Smooth muscle cell (in vitro differentiated cells): Measurements from ENCODE around the gene PCDHB12. TPM values are rescaled to one million over a fixed set of nuclear protein-coding genes. Genes with fewer than 3 reads are reported as not detected.

ENCODE experiments used
- DNase-seq: peaks from one replicate; lab custom pipeline; 2025; ENCODE audit not compliant: unreplicated experiment; lab: John Stamatoyannopoulos, UW
- H2AFZ ChIP-seq: fragments of 200-600 bp; sonication (generic); 2 replicates; pipeline ENCODE4 v1.6.0; 2016; ENCODE audit warnings: antibody characterized with exemption, low read depth, mild to moderate bottlenecking
- H3F3A ChIP-seq: fragments of 200-600 bp; sonication (generic); 2 replicates; pipeline ENCODE4 v1.6.0; 2017; ENCODE audit warnings: antibody characterized with exemption, low read depth
- H3K27ac ChIP-seq: fragments of 200-600 bp; sonication (generic); 2 replicates; pipeline ENCODE4 v1.5.1; 2016; ENCODE audit warnings: low read depth, mild to moderate bottlenecking
- H3K27me3 ChIP-seq: fragments of 200-600 bp; sonication (generic); 2 replicates; pipeline ENCODE4 v1.6.1; 2016; ENCODE audit warnings: low read depth, mild to moderate bottlenecking
- H3K36me3 ChIP-seq: fragments of 200-600 bp; sonication (generic); 2 replicates; pipeline ENCODE4 v1.5.1; 2016; ENCODE audit warnings: low read depth
- H3K4me1 ChIP-seq: fragments of 200-600 bp; sonication (generic); 2 replicates; pipeline ENCODE4 v1.5.1; 2016; ENCODE audit warnings: low read depth
- H3K4me2 ChIP-seq: fragments of 200-600 bp; sonication (generic); 2 replicates; pipeline ENCODE4 v1.6.0; 2016; ENCODE audit warnings: mild to moderate bottlenecking
- H3K4me3 ChIP-seq: fragments of 200-600 bp; sonication (generic); 2 replicates; pipeline ENCODE4 v1.5.1; 2016; ENCODE audit warnings: mild to moderate bottlenecking
- H3K79me2 ChIP-seq: fragments of 200-600 bp; sonication (generic); 2 replicates; pipeline ENCODE4 v1.6.0; 2016; ENCODE audit warnings: low read depth, mild to moderate bottlenecking
- H3K9ac ChIP-seq: fragments of 200-600 bp; sonication (generic); 2 replicates; pipeline ENCODE4 v1.6.0; 2016; ENCODE audit warnings: low read depth
- H3K9me3 ChIP-seq: fragments of 200-600 bp; sonication (generic); replicated peaks from 2 replicates; pipeline ENCODE4 v1.5.1; 2016; ENCODE audit warnings: low read depth
- H4K20me1 ChIP-seq: fragments of 200-600 bp; sonication (generic); 2 replicates; pipeline ENCODE4 v1.6.0; 2016; ENCODE audit warnings: low read depth
- whole genome bisulfite sequencing: methylation state at CpG from one replicate; pipeline ENCODE4 v1.1.7; 2016; ENCODE audit warnings: low lambda C conversion rate; 5-methylcytosine and 5-hydroxymethylcytosine counted together
- polyA plus RNA-seq: library from polyadenylated mRNA; unstranded; fragments of >200 nt; fragmentation: Nextera tagmentation; extraction: Ambion mirVana; gene quantifications from 2 replicates; pipeline ENCODE4 v1.2.1, GENCODE V29; 2016
- total RNA-seq: library from RNA; depleted of rRNA; stranded (reverse); fragments of >200 nt; gene quantifications from 2 replicates; pipeline ENCODE4 v1.2.3, GENCODE V29; 2014
- TF ChIP-seq, protein P1 (sequence below): fragments of 200-600 bp; sonication (generic); IDR thresholded peaks from 2 replicates; pipeline ENCODE4 v1.5.1; 2017; ENCODE audit warnings: borderline replicate concordance, mild to moderate bottlenecking, antibody characterized with exemption; ENCODE audit not compliant: insufficient read depth, poor library complexity, severe bottlenecking

PCDHB12 gene
- total and polyA plus RNA-seq, 2 experiments from 2014 or later = 1.0 to 3.6 TPM

DNA sequence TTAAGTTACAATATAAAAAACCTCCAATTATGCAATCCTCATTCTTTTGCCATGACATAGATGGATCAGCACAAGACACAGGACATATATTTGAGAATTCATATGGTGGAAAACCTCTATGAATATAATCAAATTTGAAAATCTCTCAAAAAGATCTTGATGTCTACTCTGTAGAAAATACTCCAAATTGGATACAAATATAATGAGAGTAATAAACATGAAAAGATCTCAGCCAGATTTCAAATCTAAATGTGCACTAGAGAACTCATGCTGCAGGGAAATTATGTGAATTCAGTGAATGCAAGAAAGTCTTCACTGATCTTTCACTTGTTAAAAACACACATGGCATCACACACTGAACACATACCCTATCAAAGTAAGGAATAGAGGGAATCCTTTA is 50.4 kb downstream of the PCDHB12 start:
- Histone ChIP-seq H3K9ac (no peak overlapping the region), H3K79me2 (no peaks in the 10 kb centered on the region), H3K27me3 (no peaks in the 10 kb centered on the region), H3K4me1 (no peaks in the 10 kb centered on the region), H3F3A (no peaks in the 10 kb centered on the region), H3K4me3 (no peak overlapping the region), H4K20me1 (no peaks in the 10 kb centered on the region), H3K27ac (no peak overlapping the region), H3K9me3 (peaks cover 80% of the 10 kb centered on the region), H3K36me3 (peaks cover 19% of the 10 kb centered on the region), H2AFZ (no peak overlapping the region), H3K4me2 (no peak overlapping the region)
- no peak for DNase-seq
- TF ChIP-seq, protein P1, sequence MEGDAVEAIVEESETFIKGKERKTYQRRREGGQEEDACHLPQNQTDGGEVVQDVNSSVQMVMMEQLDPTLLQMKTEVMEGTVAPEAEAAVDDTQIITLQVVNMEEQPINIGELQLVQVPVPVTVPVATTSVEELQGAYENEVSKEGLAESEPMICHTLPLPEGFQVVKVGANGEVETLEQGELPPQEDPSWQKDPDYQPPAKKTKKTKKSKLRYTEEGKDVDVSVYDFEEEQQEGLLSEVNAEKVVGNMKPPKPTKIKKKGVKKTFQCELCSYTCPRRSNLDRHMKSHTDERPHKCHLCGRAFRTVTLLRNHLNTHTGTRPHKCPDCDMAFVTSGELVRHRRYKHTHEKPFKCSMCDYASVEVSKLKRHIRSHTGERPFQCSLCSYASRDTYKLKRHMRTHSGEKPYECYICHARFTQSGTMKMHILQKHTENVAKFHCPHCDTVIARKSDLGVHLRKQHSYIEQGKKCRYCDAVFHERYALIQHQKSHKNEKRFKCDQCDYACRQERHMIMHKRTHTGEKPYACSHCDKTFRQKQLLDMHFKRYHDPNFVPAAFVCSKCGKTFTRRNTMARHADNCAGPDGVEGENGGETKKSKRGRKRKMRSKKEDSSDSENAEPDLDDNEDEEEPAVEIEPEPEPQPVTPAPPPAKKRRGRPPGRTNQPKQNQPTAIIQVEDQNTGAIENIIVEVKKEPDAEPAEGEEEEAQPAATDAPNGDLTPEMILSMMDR = no peak

DNA sequence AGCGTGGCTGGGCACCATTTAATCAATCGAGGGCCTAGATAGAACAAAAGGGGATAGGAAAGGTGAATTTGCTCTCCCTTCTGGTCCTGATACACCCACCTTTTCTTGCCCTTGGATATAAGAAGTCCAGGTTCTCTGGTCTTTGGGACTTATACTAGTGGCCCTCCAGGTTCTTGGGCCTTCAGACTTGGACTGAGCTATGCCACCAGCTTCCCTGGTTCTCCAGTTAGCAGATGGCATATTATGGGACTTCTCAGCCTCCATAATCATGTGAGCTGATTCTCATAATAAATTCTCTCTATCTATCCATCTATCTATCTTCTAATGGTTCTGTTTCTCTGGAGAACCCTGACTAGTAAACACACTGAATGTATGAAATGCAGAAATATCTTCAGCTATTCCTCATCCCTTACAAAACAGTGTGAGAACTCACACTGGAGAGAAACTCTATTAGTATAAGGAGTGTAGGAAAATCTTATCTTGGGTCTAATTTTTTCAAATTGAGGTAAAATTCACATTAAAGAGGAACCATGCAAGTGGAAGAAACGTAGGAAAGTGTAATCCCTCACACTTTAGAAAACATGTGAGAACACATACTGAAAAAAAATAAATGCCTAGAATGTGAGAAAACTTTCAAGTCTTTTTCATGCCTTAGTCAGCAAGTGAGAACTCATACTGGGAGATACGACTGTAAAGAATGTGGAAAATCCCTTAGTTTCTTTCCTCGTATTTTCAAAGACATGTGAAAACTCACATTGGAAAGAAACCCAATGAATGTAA is 52.1 kb downstream of the PCDHB12 start:
- Histone ChIP-seq H2AFZ (no peak overlapping the region), H3K9ac (no peak overlapping the region), H3K9me3 (peaks cover 88% of the 10 kb centered on the region), H3K4me3 (no peak overlapping the region), H3K27me3 (no peaks in the 10 kb centered on the region), H3K4me1 (no peaks in the 10 kb centered on the region), H3F3A (no peaks in the 10 kb centered on the region), H3K36me3 (peaks cover 12% of the 10 kb centered on the region), H4K20me1 (no peaks in the 10 kb centered on the region), H3K79me2 (no peaks in the 10 kb centered on the region), H3K4me2 (no peak overlapping the region), H3K27ac (no peak overlapping the region)
- TF ChIP-seq, protein P1 = no peak
- 71% methylated on average over 5 of the region's 5 CpGs for WGBS
- no peak for DNase-seq

DNA sequence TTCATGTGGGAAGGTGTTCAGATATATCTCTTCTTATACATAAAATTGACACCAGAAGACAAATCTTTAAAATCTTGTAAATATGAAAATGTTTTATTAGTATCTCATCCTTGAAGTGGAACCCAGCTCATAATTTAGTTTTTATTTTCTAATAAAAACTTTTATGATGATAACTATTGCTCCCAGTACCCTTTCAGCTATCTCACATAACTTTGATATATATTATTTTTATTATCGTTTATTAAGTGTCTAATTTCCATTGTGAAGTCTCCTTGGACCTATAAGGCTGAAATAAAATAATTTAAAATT is 52.7 kb downstream of the PCDHB12 start:
- no peaks in the 10 kb centered on the region for H3K79me2 ChIP-seq
- no peak overlapping the region for H3K4me3 ChIP-seq
- H3K4me2 ChIP-seq = no peak overlapping the region
- no peak overlapping the region for H2AFZ ChIP-seq
- TF ChIP-seq, protein P1 = no peak
- H3K9ac ChIP-seq = no peak overlapping the region
- H4K20me1 ChIP-seq = no peaks in the 10 kb centered on the region
- no peaks in the 10 kb centered on the region for H3F3A ChIP-seq
- H3K4me1 ChIP-seq = no peaks in the 10 kb centered on the region
- H3K27me3 ChIP-seq = no peaks in the 10 kb centered on the region
- H3K27ac ChIP-seq = no peak overlapping the region
- H3K9me3 ChIP-seq = peaks cover 86% of the 10 kb centered on the region
- WGBS = 96% methylated on average over 1 of the region's 1 CpG
- no peak for DNase-seq
- peaks cover 12% of the 10 kb centered on the region for H3K36me3 ChIP-seq

Other genes starting within 250 kb of the PCDHB12 start
Only the 30 nearest of the 37 such genes appear.
- gene PCDHB1, start 157.3 kb upstream of the PCDHB12 start, total RNA-seq = 0.04 and 0.22 TPM in 2 replicates
- gene PCDHB1, start 157.3 kb upstream of the PCDHB12 start, polyA plus RNA-seq = not detected in 2 replicates
- 25.8 and 37.9 TPM in 2 replicates for gene PCDHB2, start 114.1 kb upstream of the PCDHB12 start, total RNA-seq
- gene PCDHB2, start 114.1 kb upstream of the PCDHB12 start, polyA plus RNA-seq = 32.8 and 41.6 TPM in 2 replicates
- gene PCDHB3, start 108.2 kb upstream of the PCDHB12 start, total RNA-seq = 3.8 and 5.3 TPM in 2 replicates
- 1.5 and 1.8 TPM in 2 replicates for gene PCDHB3, start 108.2 kb upstream of the PCDHB12 start, polyA plus RNA-seq
- gene PCDHB4, start 86.9 kb upstream of the PCDHB12 start, total RNA-seq = 2.4 and 2.5 TPM in 2 replicates
- gene PCDHB4, start 86.9 kb upstream of the PCDHB12 start, polyA plus RNA-seq = 0.41 and 1.3 TPM in 2 replicates
- 12.0 and 12.8 TPM in 2 replicates for gene PCDHB5, start 73.5 kb upstream of the PCDHB12 start, total RNA-seq
- gene PCDHB5, start 73.5 kb upstream of the PCDHB12 start, polyA plus RNA-seq = 6.3 and 9.7 TPM in 2 replicates
- 0.58 and 0.94 TPM in 2 replicates for gene PCDHB6, start 58.7 kb upstream of the PCDHB12 start, total RNA-seq
- 0.25 and 0.32 TPM in 2 replicates for gene PCDHB6, start 58.7 kb upstream of the PCDHB12 start, polyA plus RNA-seq
- 0.76 and 1.4 TPM in 2 replicates for gene PCDHB7, start 36.1 kb upstream of the PCDHB12 start, total RNA-seq
- gene PCDHB7, start 36.1 kb upstream of the PCDHB12 start, polyA plus RNA-seq = 0.06 TPM in 1 of 2 replicates, not detected in the other
- gene PCDHB8, start 30.9 kb upstream of the PCDHB12 start, total RNA-seq = 0.90 and 3.5 TPM in 2 replicates
- gene PCDHB8, start 30.9 kb upstream of the PCDHB12 start, polyA plus RNA-seq = 0.25 and 1.1 TPM in 2 replicates
- gene PCDHB16, start 26.3 kb upstream of the PCDHB12 start, total RNA-seq = 6.4 and 7.0 TPM in 2 replicates
- 5.2 and 6.5 TPM in 2 replicates for gene PCDHB16, start 26.3 kb upstream of the PCDHB12 start, polyA plus RNA-seq
- gene PCDHB9, start 21.6 kb upstream of the PCDHB12 start, total RNA-seq = 4.1 and 6.5 TPM in 2 replicates
- 2.2 and 2.4 TPM in 2 replicates for gene PCDHB9, start 21.6 kb upstream of the PCDHB12 start, polyA plus RNA-seq
- 6.4 and 7.4 TPM in 2 replicates for gene PCDHB10, start 16.4 kb upstream of the PCDHB12 start, total RNA-seq
- 3.3 and 3.4 TPM in 2 replicates for gene PCDHB10, start 16.4 kb upstream of the PCDHB12 start, polyA plus RNA-seq
- 1.8 and 2.1 TPM in 2 replicates for gene PCDHB11, start 9.1 kb upstream of the PCDHB12 start, total RNA-seq
- 0.61 and 1.7 TPM in 2 replicates for gene PCDHB11, start 9.1 kb upstream of the PCDHB12 start, polyA plus RNA-seq
- 4.4 and 8.3 TPM in 2 replicates for gene PCDHB13, start 5.2 kb downstream of the PCDHB12 start, total RNA-seq
- 1.8 and 2.6 TPM in 2 replicates for gene PCDHB13, start 5.2 kb downstream of the PCDHB12 start, polyA plus RNA-seq
- gene PCDHB14, start 14.6 kb downstream of the PCDHB12 start, total RNA-seq = 7.8 and 9.1 TPM in 2 replicates
- 2.6 and 4.6 TPM in 2 replicates for gene PCDHB14, start 14.6 kb downstream of the PCDHB12 start, polyA plus RNA-seq
- 3.9 and 4.2 TPM in 2 replicates for gene PCDHB15, start 36.7 kb downstream of the PCDHB12 start, total RNA-seq
- gene PCDHB15, start 36.7 kb downstream of the PCDHB12 start, polyA plus RNA-seq = 1.8 and 2.1 TPM in 2 replicates
- gene SLC25A2, start 95.3 kb downstream of the PCDHB12 start, total RNA-seq = not detected in 2 replicates
- gene SLC25A2, start 95.3 kb downstream of the PCDHB12 start, polyA plus RNA-seq = 0.15 TPM in 1 of 2 replicates, not detected in the other
- 83.0 and 94.5 TPM in 2 replicates for gene TAF7, start 112.1 kb downstream of the PCDHB12 start, total RNA-seq
- 85.9 and 105 TPM in 2 replicates for gene TAF7, start 112.1 kb downstream of the PCDHB12 start, polyA plus RNA-seq
- gene PCDHGA1, start 121.8 kb downstream of the PCDHB12 start, total RNA-seq = 0.58 and 0.63 TPM in 2 replicates
- gene PCDHGA1, start 121.8 kb downstream of the PCDHB12 start, polyA plus RNA-seq = 0.05 TPM in 1 of 2 replicates, not detected in the other
- gene PCDHGA2, start 130.0 kb downstream of the PCDHB12 start, total RNA-seq = 0.04 TPM in 1 of 2 replicates, not detected in the other
- not detected in 2 replicates for gene PCDHGA2, start 130.0 kb downstream of the PCDHB12 start, polyA plus RNA-seq
- gene PCDHGA3, start 135.1 kb downstream of the PCDHB12 start, total RNA-seq = not detected in 2 replicates
- gene PCDHGA3, start 135.1 kb downstream of the PCDHB12 start, polyA plus RNA-seq = not detected in 2 replicates
- gene PCDHGB1, start 141.4 kb downstream of the PCDHB12 start, total RNA-seq = 0.27 and 0.81 TPM in 2 replicates
- gene PCDHGB1, start 141.4 kb downstream of the PCDHB12 start, polyA plus RNA-seq = 0.40 TPM in 1 of 2 replicates, not detected in the other
- gene PCDHGA4, start 146.3 kb downstream of the PCDHB12 start, total RNA-seq = 0.58 and 1.1 TPM in 2 replicates
- gene PCDHGA4, start 146.3 kb downstream of the PCDHB12 start, polyA plus RNA-seq = not detected in 2 replicates
- 0.18 and 1.1 TPM in 2 replicates for gene PCDHGB2, start 151.3 kb downstream of the PCDHB12 start, total RNA-seq
- gene PCDHGB2, start 151.3 kb downstream of the PCDHB12 start, polyA plus RNA-seq = not detected in 2 replicates
- 0.09 and 0.22 TPM in 2 replicates for gene PCDHGA5, start 155.4 kb downstream of the PCDHB12 start, total RNA-seq
- gene PCDHGA5, start 155.4 kb downstream of the PCDHB12 start, polyA plus RNA-seq = 0.13 TPM in 1 of 2 replicates, not detected in the other
- gene PCDHGB3, start 161.5 kb downstream of the PCDHB12 start, total RNA-seq = 0.40 TPM in 1 of 2 replicates, not detected in the other
- gene PCDHGB3, start 161.5 kb downstream of the PCDHB12 start, polyA plus RNA-seq = not detected in 2 replicates
- 0.09 and 0.27 TPM in 2 replicates for gene PCDHGA6, start 165.2 kb downstream of the PCDHB12 start, total RNA-seq
- gene PCDHGA6, start 165.2 kb downstream of the PCDHB12 start, polyA plus RNA-seq = not detected in 2 replicates
- 0.09 and 0.27 TPM in 2 replicates for gene PCDHGA7, start 174.0 kb downstream of the PCDHB12 start, total RNA-seq
- gene PCDHGA7, start 174.0 kb downstream of the PCDHB12 start, polyA plus RNA-seq = not detected in 2 replicates
- 37.1 and 43.1 TPM in 2 replicates for gene PCDHGB4, start 179.0 kb downstream of the PCDHB12 start, total RNA-seq
- gene PCDHGB4, start 179.0 kb downstream of the PCDHB12 start, polyA plus RNA-seq = 20.0 and 27.5 TPM in 2 replicates
- 3.2 and 3.3 TPM in 2 replicates for gene PCDHGA8, start 183.9 kb downstream of the PCDHB12 start, total RNA-seq
- gene PCDHGA8, start 183.9 kb downstream of the PCDHB12 start, polyA plus RNA-seq = 0.25 and 0.89 TPM in 2 replicates
- gene PCDHGB5, start 189.2 kb downstream of the PCDHB12 start, total RNA-seq = 3.2 and 3.3 TPM in 2 replicates
- gene PCDHGB5, start 189.2 kb downstream of the PCDHB12 start, polyA plus RNA-seq = 0.90 and 4.2 TPM in 2 replicates